ENCODE data around the gene LPCAT3. TPM values are rescaled to one million over a fixed set of nuclear protein-coding genes. Genes with fewer than 3 reads are reported as not detected.

The LPCAT3 gene
- total and polyA plus RNA-seq, 2 of the 13 experiments (the other 11 are each of a cell fraction or from before 2014, with no cell fraction given), result 44.5 to 64.3 TPM

GRCh38 chr12:6943722-6944380 is 74.4 kb downstream of the LPCAT3 start, which contains the start of the genes C12orf57 and RNU7-1 (continued):
- no peak for TF ChIP-seq ZNF512 (CRISPR knock-in tag; IDR thresholded peaks at IDR 0.05)
- TF ChIP-seq ZBTB21 (CRISPR knock-in tag; IDR thresholded peaks at IDR 0.05), result peak; percentile 80
- TF ChIP-seq ZNF660 (CRISPR knock-in tag; IDR thresholded peaks at IDR 0.05; ENCODE audit: borderline replicate concordance, low read depth), result no peak
- no peak for TF ChIP-seq ZFP90 (CRISPR knock-in tag; IDR thresholded peaks at IDR 0.05; ENCODE audit: borderline replicate concordance)
- TF ChIP-seq KLF9 (CRISPR knock-in tag; IDR thresholded peaks at IDR 0.05; ENCODE audit: low read depth), result peak; percentile 98
- TF ChIP-seq ZNF354B (CRISPR knock-in tag; IDR thresholded peaks at IDR 0.05), result peak; percentile 71; the same call in 1 of the 2 replicates
- no peak for TF ChIP-seq ZFP41 (CRISPR knock-in tag; IDR thresholded peaks at IDR 0.05; ENCODE audit: borderline replicate concordance)
- peak; percentile 93 for TF ChIP-seq ZSCAN5A (CRISPR knock-in tag; IDR thresholded peaks at IDR 0.05; ENCODE audit: borderline replicate concordance)
- peak; percentile 93; the same call in 1 of the 2 replicates for TF ChIP-seq FOXO4 (CRISPR knock-in tag; conservative IDR thresholded peaks at IDR 0.05)
- peak; percentile 43; the same call in 1 of the 2 replicates for TF ChIP-seq ZNF317 (CRISPR knock-in tag; IDR thresholded peaks at IDR 0.05)
- no peak; the same call in 1 of the 2 replicates for TF ChIP-seq ZFX (CRISPR knock-in tag; IDR thresholded peaks at IDR 0.05; ENCODE audit: low read depth)
- peak; percentile 34; the same call in 1 of the 2 replicates for TF ChIP-seq ZNF362 (CRISPR knock-in tag; IDR thresholded peaks at IDR 0.05; ENCODE audit: borderline replicate concordance)
- peak; percentile 89 for TF ChIP-seq SOX13 (IDR thresholded peaks at IDR 0.05)
- TF ChIP-seq SOX13 (CRISPR knock-in tag; conservative IDR thresholded peaks at IDR 0.05 in 1 of 2, IDR thresholded peaks at IDR 0.05 in 1 of 2), result peak; percentile 70 to 98; a peak in 2 of 4 replicates
- peak; percentile 93 for TF ChIP-seq PPARG (CRISPR knock-in tag; conservative IDR thresholded peaks at IDR 0.05)
- TF ChIP-seq ZNF777 (CRISPR knock-in tag; IDR thresholded peaks at IDR 0.05), result no peak
- no peak for TF ChIP-seq TOPORS (CRISPR knock-in tag; IDR thresholded peaks at IDR 0.05)
- no peak for TF ChIP-seq RBM39 (IDR thresholded peaks at IDR 0.05; ENCODE audit: low read depth, low read length, poor library complexity, severe bottlenecking)
- no peak for TF ChIP-seq MYC (CRISPR knock-in tag; IDR thresholded peaks at IDR 0.05; ENCODE audit: borderline replicate concordance)
- no peak for TF ChIP-seq MAZ (IDR thresholded peaks at IDR 0.05; ENCODE audit: borderline replicate concordance, low read depth, low read length)
- TF ChIP-seq MAZ (CRISPR knock-in tag; IDR thresholded peaks at IDR 0.05; ENCODE audit: low read depth), result no peak; the same call in 1 of the 2 replicates
- peak; percentile 86 for TF ChIP-seq ATF1 (CRISPR knock-in tag; IDR thresholded peaks at IDR 0.05)
- no peak for TF ChIP-seq ZSCAN25 (CRISPR knock-in tag; IDR thresholded peaks at IDR 0.05)

Data from HepG2 (cell line).